K562 (cell line): Measurements from ENCODE around the gene PRR14. TPM values are rescaled to one million over a fixed set of nuclear protein-coding genes. Genes with fewer than 3 reads are reported as not detected.

Source experiments
- CBFB ChIP-seq: sonication (generic); formaldehyde crosslinking; IDR thresholded peaks from 2 replicates; pipeline ENCODE4 v1.4.0; 2020; ENCODE audit warnings: mild to moderate bottlenecking, missing genetic modification reagents
- E2F6 ChIP-seq, 2 experiments: IDR thresholded peaks; 2 replicates each; pipeline ENCODE4 v1.6.1; 2011; ENCODE audit warnings: borderline replicate concordance in 1 of 2, control low read depth in 1 of 2, low read depth in 1 of 2, low read length in 1 of 2, mild to moderate bottlenecking in 1 of 2, mixed read lengths in 1 of 2, moderate library complexity in 1 of 2; ENCODE audit not compliant: insufficient read depth in 1 of 2, insufficient read length in 1 of 2, poor library complexity in 1 of 2, severe bottlenecking in 1 of 2; ENCODE audit errors: extremely low read depth in 1 of 2
- GTF2A2 ChIP-seq: IDR thresholded peaks from 2 replicates; pipeline ENCODE4 v1.6.1; 2016; ENCODE audit warnings: mild to moderate bottlenecking, missing genetic modification characterization, missing compliant biosample characterization
- NR2C2 ChIP-seq, 2 experiments: fragments of 200-800 bp in 1 of 2; sonication (Bioruptor generic) in 1 of 2; sonication (generic) in 1 of 2; formaldehyde crosslinking in 1 of 2; IDR thresholded peaks; 2 replicates each; pipeline versions ENCODE4 v1.6.1 to v1.8.0; 2016 to 2022; ENCODE audit warnings: mild to moderate bottlenecking in 1 of 2, missing compliant biosample characterization in 1 of 2, missing genetic modification characterization in 1 of 2, missing genetic modification reagents in 1 of 2
- polyA plus RNA-seq, 8 experiments: library from polyadenylated mRNA; depleted of rRNA in 4 of 8; stranded (reverse) in 5 of 8; unstranded in 3 of 8; fragments of >200 nt; fragmentation: Nextera tagmentation in 2 of 8; fragmentation: Illumina TruSeq in 1 of 8; extraction: Ambion mirVana in 2 of 8; extraction: Trizol in 1 of 8; gene quantifications; 2 replicates each; pipeline versions ENCODE4 v1.2.1 to v1.2.3, GENCODE V29; 2011 to 2014; ENCODE audit warnings: inconsistent platforms in 1 of 8, missing spikeins in 1 of 8
- total RNA-seq, 7 experiments: library from RNA; depleted of rRNA in 6 of 7; stranded (reverse); fragments of >200 nt in 6 of 7; fragmentation: Illumina TruSeq in 2 of 7; extraction: Trizol in 2 of 7; gene quantifications; 2 replicates each; pipeline versions ENCODE4 v1.2.1 to v1.2.3, GENCODE V29; 2011 to 2021; ENCODE audit warnings: low replicate concordance in 1 of 7

The PRR14 gene
- total and polyA plus RNA-seq, 9 of the 15 experiments (the other 6 are each of a cell fraction or from before 2014, with no cell fraction given) = 2.2 to 63.1 (median 11.5) TPM

DNA sequence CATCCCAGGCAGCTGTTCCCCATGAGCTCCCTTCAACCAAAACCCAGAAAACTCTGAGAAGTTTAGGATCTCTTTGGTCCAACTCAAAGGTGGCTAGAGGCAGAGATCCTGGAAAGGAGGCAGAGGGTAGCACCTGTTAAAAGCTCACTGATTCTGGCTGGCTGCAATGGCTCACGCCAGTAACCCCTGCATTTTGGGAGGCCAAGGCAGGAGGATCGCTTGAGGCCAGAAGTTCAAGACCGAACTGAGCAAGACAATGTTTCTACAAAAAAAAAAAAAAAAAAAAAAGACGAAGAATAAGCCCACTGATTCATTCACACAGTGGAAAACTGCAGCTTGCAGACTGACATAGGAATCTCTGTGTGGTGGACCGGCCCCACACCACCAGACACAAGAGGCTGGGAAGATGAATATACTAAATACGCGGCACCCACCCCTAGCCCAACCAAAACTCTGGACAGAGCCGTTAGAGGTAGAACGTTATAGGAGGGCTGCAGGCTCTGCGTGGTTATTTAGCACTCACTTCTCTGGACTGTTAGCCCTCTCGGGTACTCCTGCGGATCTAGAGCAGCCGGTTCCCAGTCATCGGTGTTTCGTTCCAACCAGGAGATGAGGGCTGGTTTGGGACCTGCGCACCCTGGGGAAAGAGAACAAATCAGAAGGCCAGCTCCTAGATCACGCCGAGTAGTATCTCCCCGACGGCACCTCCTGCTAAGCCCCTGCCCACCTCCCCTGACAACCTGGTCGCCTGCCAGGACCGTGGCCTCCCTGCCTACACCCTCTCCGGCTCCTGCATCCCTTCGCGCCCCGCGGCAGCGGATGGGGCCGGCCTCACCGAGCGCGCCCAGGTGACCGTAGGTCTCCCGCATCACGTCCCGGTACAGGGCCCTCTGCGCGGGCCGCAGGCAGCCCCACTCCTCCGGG, 41.5 kb upstream of the PRR14 start (continued):
- TF ChIP-seq NR2C2 (CRISPR knock-in tag; IDR thresholded peaks at IDR 0.05) = 0 out of 2 replicates have a peak, but pooled peaks have one; percentile 36
- TF ChIP-seq NR2C2 (tag; IDR thresholded peaks at IDR 0.05) = no peak
- TF ChIP-seq CBFB (CRISPR knock-in tag) = 0 out of 2 replicates have a peak, but pooled peaks have one; percentile 45
- no peak for TF ChIP-seq GTF2A2
- peak in 1 of 2 experiments; percentile 11 for TF ChIP-seq E2F6 (IDR thresholded peaks at IDR 0.05; ENCODE audit: borderline replicate concordance in 1 of 2, extremely low read depth in 1 of 2, insufficient read depth in 1 of 2, insufficient read length in 1 of 2, low read depth in 1 of 2, low read length in 1 of 2, poor library complexity in 1 of 2, severe bottlenecking in 1 of 2)
- TF ChIP-seq, all 486 proteins: peak for 30
